Measurements from ENCODE around the gene PDK2.
A peak's percentile ranks its signal among the peaks of the same experiment; 100 is the strongest.

The PDK2 gene

DNA sequence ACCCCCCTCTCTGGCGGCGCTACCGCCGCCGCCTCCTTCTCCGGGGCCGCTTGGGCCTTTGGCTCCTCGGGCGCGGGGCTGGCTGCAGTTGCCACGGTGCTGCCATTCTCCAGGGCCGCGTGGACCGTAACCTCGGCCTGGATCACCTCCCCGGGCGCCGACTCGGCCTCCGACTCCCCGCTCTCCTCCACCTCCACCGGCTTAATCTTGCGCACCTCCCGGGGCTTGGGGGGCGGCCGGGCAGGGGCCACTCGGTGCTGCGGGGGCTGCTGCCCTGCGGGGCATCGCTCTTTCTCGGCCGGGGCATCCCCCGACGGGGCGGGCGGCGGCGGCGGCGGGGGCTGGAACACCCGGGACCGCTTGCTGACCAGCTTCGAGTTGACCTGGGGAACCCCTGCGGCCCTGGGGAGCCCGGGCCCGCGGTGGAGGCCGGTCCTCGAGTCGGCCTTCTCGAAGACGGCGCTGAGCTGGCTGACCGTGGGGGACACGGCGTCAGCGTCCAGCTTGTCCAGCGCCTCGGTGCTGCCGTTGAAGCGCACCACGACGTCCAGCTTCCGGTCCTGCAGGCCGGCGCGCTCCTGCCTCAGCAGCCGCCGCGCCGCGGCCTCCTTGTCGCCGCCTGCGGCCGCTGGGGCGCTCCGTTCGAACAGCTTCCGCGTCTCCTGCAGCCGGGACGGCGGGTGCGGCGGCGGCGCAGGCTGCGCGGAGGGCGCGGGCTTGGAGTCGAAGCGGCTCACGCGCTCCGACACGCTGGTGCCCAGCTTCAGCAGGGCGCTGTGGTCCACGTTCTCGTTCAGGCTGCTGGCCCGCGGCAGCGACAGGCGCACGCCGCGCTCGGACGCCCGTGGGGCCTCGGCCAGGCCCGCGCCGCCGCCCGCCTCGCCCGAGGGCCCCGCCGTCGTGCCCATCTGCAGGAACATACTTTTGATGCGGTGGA is 54.5 kb downstream of the PDK2 start:
- DNase-seq (ENCODE audit: low read depth, low spot score): no peak

DNA sequence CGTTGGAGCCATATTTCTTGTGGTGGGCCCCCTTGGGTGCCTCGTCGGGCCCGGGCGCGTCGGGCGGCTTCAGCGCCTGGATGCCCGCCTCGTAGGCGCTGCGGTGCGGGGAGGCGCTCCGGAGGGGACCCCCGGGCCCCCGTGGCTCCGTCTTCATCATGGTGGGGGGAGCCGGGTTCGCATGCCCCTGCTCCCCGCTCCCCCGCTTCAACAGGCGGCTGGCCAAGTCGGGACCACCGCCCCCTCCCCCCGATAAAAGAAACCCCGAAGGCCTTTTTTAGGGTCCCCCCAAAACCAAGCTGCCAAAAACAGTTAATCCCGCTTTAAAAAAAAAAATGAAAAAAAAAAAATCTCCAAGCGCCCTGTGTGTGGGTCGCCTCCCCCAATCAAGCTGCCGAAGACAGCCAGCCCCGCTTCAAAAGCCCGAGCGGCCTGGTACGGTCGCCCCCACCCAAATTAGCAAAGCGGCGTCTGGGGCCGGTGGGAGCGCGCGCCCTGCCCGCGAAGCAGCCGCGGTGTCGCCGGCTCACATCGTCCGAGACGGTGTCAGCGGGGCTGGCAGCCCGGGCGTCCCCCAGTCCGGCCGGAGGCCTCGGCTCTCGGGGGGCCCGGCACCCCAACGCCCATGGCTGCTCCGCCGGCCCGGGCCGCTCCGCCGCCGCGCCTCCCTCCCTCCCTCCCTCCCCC is 55.3 kb downstream of the PDK2 start, which contains the start of gene PPP1R9B:
PPP1R9B (minus strand) TSS at position 324 of the 687 bp plus-strand sequence; CDS start at position 160, 164 bp downstream.
- DNase-seq (ENCODE audit: low read depth, low spot score): no peak

DNA sequence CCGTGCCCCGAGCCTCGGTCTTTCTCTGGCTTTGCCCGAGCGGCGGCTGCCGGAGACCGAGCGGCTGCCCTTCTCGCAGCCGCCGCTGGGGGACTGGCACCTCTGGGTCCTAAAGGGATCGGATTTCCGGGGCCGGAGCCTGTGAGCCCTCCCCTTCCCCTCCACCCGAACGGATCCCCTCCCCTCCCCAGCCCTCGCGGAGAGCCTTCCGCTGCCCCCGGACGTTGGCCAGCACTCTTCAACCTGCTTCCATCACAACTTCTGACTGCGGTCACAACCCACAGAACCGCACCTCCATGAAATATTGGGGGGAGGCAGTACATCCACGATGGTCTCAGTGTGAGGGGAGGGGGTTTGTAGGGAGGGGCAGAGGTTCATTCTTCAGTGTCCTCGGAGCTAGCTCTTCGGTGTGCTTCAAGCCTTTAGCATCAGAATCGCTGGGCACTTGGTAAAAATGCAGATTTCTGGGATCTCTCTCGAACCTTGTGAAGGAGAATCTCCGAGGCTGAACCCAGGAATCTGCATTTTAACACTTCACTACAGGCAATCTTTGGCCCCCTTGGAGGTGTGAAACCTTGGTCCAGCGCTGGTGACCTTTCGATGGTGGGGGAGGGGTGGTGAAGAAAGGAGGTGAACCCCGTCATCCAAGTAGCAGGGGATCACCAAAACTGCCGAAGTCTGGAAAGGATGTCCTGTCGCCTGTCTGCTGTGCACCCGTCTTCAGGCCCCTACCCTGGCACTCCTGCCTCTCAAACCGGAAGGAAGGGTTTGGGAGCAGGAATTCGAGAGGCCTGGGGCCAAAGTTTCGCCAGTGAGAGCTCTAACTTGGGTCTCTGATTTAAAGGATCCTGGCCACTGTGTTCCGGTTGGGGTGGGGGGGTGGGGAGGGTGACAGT is 56.1 kb downstream of the PDK2 start:
- DNase-seq (ENCODE audit: low read depth, low spot score): peak; percentile 67

DNA sequence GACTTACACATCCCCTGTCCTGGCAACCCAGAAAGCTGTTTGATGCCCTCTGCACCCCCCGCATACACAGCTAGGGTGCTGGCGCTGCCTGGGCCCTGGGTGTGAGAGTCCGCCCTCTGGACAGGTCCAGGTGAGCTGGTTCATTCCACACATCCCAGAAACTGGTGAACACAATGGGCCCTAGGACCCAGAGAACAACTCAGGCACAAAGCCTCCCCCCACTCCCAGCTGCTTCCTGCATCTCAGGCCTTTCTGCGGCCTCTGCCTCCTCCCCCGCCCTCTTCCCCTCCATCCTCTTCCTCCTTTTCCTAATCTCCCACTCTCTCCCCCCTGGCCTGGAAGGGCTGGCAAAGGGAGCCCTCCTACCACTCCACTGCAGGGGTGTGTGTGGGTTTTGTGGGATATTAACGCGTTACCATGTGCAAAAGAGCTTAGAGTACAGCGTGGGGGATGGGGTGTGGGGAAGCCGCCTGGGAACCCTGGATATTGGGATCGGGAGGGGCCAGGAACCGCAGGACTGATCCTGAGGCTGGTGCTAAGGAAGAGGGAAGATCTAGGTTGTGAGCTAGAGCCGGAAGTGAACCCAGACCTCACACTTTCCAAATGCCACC is 56.9 kb downstream of the PDK2 start:
- DNase-seq (ENCODE audit: low read depth, low spot score): no peak

DNA sequence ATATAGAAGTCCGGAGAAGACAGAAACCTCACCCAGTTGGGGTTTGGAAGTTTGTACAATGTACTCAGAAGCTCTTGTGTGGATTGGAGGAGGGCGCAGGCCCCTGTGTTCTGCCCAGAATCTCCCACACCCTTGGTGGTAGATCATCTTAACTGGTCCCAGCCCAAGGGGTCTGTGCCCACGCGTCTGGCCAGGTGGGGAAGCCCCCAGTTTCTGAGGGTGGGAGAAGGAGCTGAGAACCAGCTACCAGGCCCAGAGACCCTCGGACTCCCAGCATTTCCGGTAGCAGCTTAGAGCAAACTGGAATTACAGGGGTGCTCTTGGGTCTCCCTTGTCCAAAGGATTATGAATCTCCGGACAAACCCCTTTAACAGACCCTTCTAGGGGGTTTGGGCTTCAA is 57.6 kb downstream of the PDK2 start:
- DNase-seq (ENCODE audit: low read depth, low spot score): no peak

DNA sequence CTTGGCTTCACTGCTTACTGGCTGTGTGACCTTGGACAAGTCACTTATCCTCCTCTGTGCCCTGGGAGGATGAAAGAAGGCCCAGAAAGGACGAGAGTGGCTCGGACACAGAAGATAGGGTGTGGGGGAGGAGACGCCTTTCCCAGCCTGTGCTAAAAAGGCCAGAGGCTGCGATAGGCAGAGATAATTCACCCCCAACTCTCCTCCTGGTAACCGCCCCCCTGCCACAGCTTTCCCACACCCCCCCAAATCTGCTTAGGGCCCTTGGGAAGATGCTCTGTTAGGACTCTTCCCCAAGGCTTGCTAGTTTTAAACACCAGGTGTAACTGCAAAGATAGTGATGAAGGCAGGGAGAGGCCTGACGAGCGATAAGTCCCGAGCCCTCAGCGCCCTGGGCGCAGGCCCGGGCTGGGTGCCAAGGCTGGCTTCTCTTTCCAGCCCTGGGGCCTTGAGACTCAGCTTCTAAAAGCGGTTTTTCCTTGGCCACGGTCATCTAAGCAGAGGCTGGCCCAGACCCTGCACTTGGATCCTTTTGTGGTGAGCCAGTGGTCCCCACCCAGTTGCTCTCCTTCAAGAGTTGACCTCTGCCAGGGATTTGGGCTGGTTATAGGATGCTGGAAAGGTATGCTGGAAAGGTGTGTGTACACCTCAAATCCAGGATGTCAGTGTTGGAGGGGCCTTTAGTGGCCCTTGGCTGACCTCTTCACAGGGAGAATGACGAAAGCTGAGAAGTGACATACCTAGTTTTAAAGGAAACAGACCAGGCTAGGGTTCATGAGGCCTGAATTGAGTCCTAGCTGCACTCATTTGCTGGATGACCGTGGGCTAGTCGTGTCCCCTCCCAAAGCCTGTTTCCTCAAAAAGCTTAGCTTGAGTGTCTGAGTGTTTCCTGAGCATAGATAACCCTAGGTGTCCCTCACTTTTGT is 58.8 kb downstream of the PDK2 start:
- DNase-seq (ENCODE audit: low read depth, low spot score): no peak

DNA sequence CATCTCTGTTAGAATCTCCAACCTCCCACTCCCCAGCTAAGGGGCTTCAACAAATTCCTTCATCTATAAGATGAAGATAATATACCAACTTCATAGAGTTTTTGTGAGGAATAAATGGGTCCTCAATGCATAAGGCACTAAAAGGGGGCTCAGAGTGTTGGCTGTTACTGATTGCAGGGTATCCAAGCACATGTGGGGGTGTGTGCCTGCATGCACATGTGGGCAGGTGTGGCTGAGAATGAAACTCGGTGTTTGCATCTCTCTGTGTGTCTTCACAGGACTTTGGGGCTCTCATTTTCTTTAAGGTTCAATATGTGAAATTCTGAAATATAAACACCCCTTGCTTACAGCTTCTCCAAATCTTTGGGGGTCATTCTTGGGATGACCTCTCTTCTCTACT is 59.5 kb downstream of the PDK2 start:
- DNase-seq (ENCODE audit: low read depth, low spot score): no peak

DNA sequence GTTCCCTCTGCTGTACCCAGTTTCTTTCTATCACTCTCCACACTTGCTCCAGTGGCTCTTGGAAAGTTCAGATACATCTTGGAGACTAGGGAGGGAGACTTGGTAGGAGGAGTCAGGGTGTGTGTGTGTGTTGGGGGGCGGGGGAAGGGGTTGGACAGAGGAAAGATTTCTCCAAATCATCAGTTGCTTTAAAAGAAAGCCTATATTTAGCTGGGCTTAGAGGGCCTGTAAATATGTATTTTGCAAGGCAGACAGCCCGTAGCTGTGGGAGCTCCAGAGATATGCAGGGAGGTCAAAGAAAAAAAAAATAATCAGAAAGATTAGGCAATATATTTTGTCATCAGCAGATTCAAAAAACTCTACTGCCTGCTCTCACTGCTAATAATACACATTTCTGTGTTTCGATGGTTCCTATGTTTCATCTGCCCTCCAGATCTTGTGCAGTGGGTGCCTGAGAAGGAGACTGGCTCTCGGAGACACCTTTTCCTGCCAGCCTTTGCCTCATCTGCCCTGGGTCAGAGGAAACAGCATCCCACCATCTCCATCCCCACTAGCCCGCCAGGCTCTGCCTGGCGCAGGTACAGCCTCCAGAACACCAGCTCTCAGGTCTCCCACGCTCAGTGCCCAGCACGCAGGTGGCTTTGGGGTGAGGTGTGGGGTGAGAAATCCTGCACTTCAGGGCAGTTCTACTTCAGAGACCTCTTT is 60.1 kb downstream of the PDK2 start:
- DNase-seq (ENCODE audit: low read depth, low spot score): no peak

DNA sequence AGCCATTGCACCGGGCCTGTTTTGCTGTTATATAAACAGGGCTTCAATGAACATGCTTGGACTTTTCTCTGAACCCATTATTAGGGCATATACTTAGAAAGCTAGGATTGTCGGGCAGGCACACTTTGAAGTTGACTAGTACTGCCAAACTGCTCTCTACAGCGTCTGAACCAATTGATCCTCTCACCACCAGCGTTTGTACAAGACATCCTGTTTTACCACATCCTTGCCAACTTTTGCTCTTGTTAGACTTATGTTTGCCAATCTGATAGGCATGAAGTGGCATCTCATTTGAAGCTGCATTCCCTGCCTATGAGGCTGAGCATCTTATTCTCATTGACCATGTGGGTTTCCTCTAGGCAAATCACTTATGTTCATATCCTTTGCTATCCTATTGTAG is 62.7 kb downstream of the PDK2 start:
- no peak for DNase-seq (ENCODE audit: low read depth, low spot score)

DNA sequence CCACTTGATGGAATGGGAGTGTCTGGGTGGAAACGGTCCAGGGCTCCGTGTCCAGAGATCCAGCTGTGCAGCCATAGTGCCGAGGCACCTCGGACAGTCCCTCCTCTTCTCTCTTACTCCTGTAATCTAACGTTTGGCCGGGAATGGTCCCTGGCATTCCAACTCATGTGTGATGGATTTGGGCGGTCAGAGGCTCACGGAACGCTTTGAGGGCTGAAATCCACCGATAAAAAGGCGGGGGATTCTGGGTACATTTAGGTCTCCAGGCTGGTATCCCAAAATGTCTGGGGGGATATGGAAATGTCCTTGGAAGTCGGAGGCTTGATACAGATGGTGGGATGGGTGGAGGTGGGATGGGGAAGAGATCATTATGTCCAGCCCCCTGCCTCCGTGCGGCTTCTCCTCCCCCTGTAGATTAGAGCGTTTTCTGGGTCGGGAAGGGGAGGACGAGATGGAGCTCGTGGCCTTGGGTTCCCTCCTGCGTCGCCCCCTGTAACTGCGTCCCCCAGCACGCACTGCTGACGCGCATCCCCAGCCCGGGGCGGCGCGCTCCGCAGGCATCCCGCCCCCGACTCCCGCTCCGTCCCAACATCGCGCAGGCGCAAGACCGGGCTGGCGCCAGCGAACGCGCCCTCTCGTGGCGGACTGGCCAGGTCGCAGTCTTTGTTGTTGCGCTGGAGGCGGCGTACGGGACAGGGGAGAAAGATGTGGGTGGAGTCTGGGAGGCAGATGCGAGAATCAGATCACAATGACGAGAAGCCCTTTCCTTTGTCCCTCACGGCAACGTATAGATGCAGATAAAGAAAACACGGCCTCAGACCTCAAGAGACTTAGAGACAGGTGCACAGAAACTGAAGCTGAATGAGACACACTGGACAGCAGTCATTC is 66.1 kb downstream of the PDK2 start:
- DNase-seq (ENCODE audit: low read depth, low spot score): peak; percentile 93
